Aorta (tissue), 5 donors: ENCODE measurements around the gene ANLN. TPM values are rescaled to one million over a fixed set of nuclear protein-coding genes. Genes with fewer than 3 reads are reported as not detected.

Experiments used
- ATAC-seq: fragments of 200-7000 bp; cut with Tn5 transposase; one replicate; pipeline ENCODE4 v1.9.1; 2022; ENCODE audit warnings: moderate library complexity; ENCODE audit not compliant: low FRiP score
- DNase-seq, 2 donors: peaks; one replicate each; pipeline ENCODE4 v3.0.0-alpha.2; 2020
- H3K27ac ChIP-seq, 2 donors: one replicate each; pipeline ENCODE4 v1.5.1; 2013; ENCODE audit warnings: low read length in 2 of 2, mild to moderate bottlenecking in 2 of 2, moderate library complexity in 2 of 2, control low read depth in 1 of 2, inconsistent platforms in 1 of 2, low read depth in 1 of 2
- H3K27me3 ChIP-seq, 2 donors: one replicate each; pipeline ENCODE4 v1.6.1; 2013; ENCODE audit warnings: control low read depth in 1 of 2, low read length in 1 of 2, mild to moderate bottlenecking in 1 of 2, moderate library complexity in 1 of 2; ENCODE audit not compliant: insufficient read depth in 2 of 2, control insufficient read depth in 1 of 2
- H3K36me3 ChIP-seq, 2 donors: one replicate each; pipeline ENCODE4 v1.6.1; 2013; ENCODE audit warnings: control low read depth in 1 of 2, low read length in 1 of 2, mild to moderate bottlenecking in 1 of 2; ENCODE audit not compliant: insufficient read depth in 2 of 2, control insufficient read depth in 1 of 2
- H3K4me1 ChIP-seq, 2 donors: one replicate each; pipeline ENCODE4 v1.6.1; 2013; ENCODE audit warnings: low read length in 2 of 2, control low read depth in 1 of 2, mild to moderate bottlenecking in 1 of 2, moderate library complexity in 1 of 2; ENCODE audit not compliant: insufficient read depth in 2 of 2, control insufficient read depth in 1 of 2
- H3K4me3 ChIP-seq, 2 donors: one replicate each; pipeline ENCODE4 v1.5.1; 2013; ENCODE audit warnings: low read length in 2 of 2, control low read depth in 1 of 2, mild to moderate bottlenecking in 1 of 2
- H3K9me3 ChIP-seq: one replicate; pipeline ENCODE4 v1.6.1; 2013; ENCODE audit warnings: mild to moderate bottlenecking, low read length; ENCODE audit not compliant: control insufficient read depth
- WGBS, 2 donors: extraction: QIAGEN DNeasy Blood & Tissue Kit; methylation state at CpG; one replicate each; pipeline ENCODE4 v1.1.7; 2013; 5-methylcytosine and 5-hydroxymethylcytosine counted together
- intact Hi-C, 2 donors: fragments of 100-400 bp; cut with DNase I; formaldehyde crosslinking; loops; one replicate each; pipeline versions ENCODE4 v1.14.2 to v1.15.0; 2022
- polyA plus RNA-seq, 2 donors: library from polyadenylated mRNA; stranded (reverse); fragments of 200-250 nt; gene quantifications; one replicate each; pipeline ENCODE4 v1.2.3, GENCODE V29; 2013
- total RNA-seq, 2 donors: library from RNA; stranded (reverse); fragmentation: NEBNext Ultra II Directional; extraction: Animal tissue kit (Norgen Biotek cat#: 25700); gene quantifications; one replicate each; pipeline ENCODE4 v1.2.1, GENCODE V29; 2021
- donor health status: healthy with polysubstance abuse.
- donor health status: Bipolar disorder and iron deficiency.
- donor health status: DM: no; HTN: no; CAD: no.
- donor health status: DM: no; HTN: no; CAD: no.
- donor health status: DM: yes; HTN: yes; CAD: no.

ANLN gene
- total and polyA plus RNA-seq, 4 donors: 1.9 to 3.8 (median 2.8) TPM

DNA sequence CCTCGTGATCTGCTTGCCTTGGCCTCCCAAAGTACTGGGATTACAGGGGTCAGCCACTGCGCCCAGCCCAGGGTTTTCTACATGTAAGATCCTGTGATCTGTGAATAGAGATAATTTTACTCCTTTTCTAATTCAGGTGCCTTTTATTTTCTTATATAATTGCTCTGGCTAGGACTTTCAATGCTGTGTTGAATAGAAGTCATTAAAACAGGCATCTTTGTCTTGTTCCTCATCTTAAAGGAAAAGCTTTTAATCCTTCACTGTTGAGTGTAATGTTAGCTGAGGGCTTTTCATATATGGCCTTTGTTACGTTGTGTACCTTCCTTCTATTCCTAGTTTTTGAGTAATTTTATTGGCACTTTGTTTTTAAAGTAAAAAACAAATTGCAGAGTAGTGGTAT lies 26.6 kb downstream of the ANLN start:
- Histone ChIP-seq H3K27ac (no peak overlapping the region), H3K9me3 (no peaks in the 10 kb centered on the region), H3K36me3 (no peaks in the 10 kb centered on the region), H3K4me3 (no peak overlapping the region), H3K4me1 (no peaks in the 10 kb centered on the region), H3K27me3 (no peaks in the 10 kb centered on the region)
- no peak for DNase-seq
- intact Hi-C loops: no loop called here
- ATAC-seq: no peak
- WGBS, 2 donors: 95 to 96% methylated on average over 3 of the region's 3 CpGs

DNA sequence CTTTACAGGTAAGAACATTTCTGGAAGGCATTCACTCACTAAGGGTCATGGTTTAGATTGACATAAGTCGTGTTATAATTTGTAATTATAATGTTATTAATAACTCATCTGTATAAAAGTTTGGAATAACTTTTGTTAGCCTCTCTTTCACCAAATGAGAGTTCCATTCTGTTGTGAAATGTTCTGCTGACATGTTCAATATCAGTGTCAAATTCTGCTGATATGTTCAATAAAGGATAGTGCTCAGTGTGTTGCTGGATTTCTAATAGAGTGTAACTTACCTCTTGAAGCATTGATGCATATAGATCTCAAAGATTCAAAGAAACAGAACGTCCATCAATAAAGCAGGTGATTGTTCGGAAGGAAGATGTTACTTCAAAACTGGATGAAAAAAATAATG lies 30.6 kb downstream of the ANLN start:
- Histone ChIP-seq H3K27me3 (no peaks in the 10 kb centered on the region), H3K4me3 (no peak overlapping the region), H3K36me3 (no peaks in the 10 kb centered on the region), H3K27ac (no peak overlapping the region), H3K4me1 (no peaks in the 10 kb centered on the region), H3K9me3 (no peaks in the 10 kb centered on the region)
- ATAC-seq (no peak), DNase-seq (no peak)
- intact Hi-C loops: no loop called here
- WGBS, 2 donors: 95% methylated on average over 3 of the region's 3 CpGs

DNA sequence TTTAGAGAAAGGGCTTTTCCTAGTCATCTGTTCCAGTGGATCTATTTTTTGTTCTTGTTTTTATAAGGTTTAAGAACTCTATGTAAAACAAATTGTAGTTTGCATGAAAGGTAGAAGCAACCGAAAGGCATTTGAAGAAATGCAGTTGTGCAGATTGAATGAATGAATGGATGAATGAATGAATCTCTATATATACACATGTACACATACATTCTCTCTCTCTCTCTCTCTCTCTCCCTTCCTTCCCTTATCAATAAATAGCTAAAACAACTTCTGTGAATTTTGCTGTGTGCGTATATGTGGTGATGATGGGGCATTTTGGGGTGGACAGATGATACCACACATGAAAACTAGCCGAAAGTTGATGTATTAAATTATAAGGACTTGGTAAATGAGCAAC lies 32.4 kb downstream of the ANLN start:
- WGBS, 2 donors: 96 to 97% methylated on average over 3 of the region's 3 CpGs
- no peaks in the 10 kb centered on the region for H3K27me3 ChIP-seq
- H3K9me3 ChIP-seq: no peaks in the 10 kb centered on the region
- no peaks in the 10 kb centered on the region for H3K36me3 ChIP-seq
- DNase-seq: no peak
- H3K4me1 ChIP-seq: no peaks in the 10 kb centered on the region
- no peak overlapping the region for H3K27ac ChIP-seq
- H3K4me3 ChIP-seq: no peak overlapping the region
- no peak for ATAC-seq
- intact Hi-C loops: no loop called here

DNA sequence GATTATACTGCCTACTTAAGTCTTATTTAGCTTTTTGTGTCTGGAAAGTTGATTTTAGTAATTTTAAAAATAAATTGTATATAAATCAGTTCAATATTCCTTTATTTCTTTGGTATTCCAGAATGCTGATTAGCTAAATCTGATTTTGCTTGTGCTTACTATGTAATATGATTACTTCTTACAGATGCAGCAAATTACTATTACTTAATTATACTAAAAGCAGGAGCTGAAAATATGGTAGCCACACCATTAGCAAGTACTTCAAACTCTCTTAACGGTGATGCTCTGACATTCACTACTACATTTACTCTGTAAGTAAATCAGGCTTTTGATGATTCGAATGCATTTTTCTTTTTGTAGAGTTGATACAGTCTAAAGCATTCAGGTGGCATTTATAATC lies 34.0 kb downstream of the ANLN start:
- DNase-seq: no peak
- WGBS, 2 donors: 93 to 96% methylated on average over 2 of the region's 2 CpGs
- no peaks in the 10 kb centered on the region for H3K36me3 ChIP-seq

GRCh38 chr7:36430186-36430585 lies 40.5 kb downstream of the ANLN start:
- no peak overlapping the region for H3K27ac ChIP-seq
- DNase-seq: no peak
- no peaks in the 10 kb centered on the region for H3K36me3 ChIP-seq
- 81 to 85% methylated on average over 2 of the region's 2 CpGs for WGBS, 2 donors
- H3K4me1 ChIP-seq: no peaks in the 10 kb centered on the region
- intact Hi-C loops: no loop called here
- no peak overlapping the region for H3K4me3 ChIP-seq
- ATAC-seq: no peak
- H3K9me3 ChIP-seq: peaks cover 1% of the 10 kb centered on the region
- no peaks in the 10 kb centered on the region for H3K27me3 ChIP-seq

More for the DNA sequence above, 34.0 kb downstream of the ANLN start:
- H3K4me1 ChIP-seq: no peaks in the 10 kb centered on the region
- H3K27me3 ChIP-seq: no peaks in the 10 kb centered on the region
- no peak for ATAC-seq
- H3K4me3 ChIP-seq: no peak overlapping the region
- H3K27ac ChIP-seq: no peak overlapping the region
- H3K9me3 ChIP-seq: no peaks in the 10 kb centered on the region
- intact Hi-C loops: no loop called here

- no peak for DNase-seq
- H3K9me3 ChIP-seq: peaks cover 1% of the 10 kb centered on the region
- H3K36me3 ChIP-seq: no peaks in the 10 kb centered on the region
- WGBS, 2 donors: 61 to 64% methylated on average over 2 of the region's 2 CpGs
- H3K27ac ChIP-seq: no peak overlapping the region
- ATAC-seq: no peak
- no peaks in the 10 kb centered on the region for H3K27me3 ChIP-seq
- H3K4me3 ChIP-seq: no peak overlapping the region
- H3K4me1 ChIP-seq: no peaks in the 10 kb centered on the region
- intact Hi-C loops: no loop called here
Observed at GRCh38 chr7:36430881-36431280, 41.2 kb downstream of the ANLN start.

- Histone ChIP-seq H3K36me3 (no peaks in the 10 kb centered on the region), H3K27me3 (no peaks in the 10 kb centered on the region), H3K4me1 (no peaks in the 10 kb centered on the region), H3K4me3 (no peak overlapping the region), H3K27ac (no peak overlapping the region), H3K9me3 (no peaks in the 10 kb centered on the region)
- WGBS, 2 donors: 94 to 95% methylated on average over 4 of the region's 4 CpGs
- DNase-seq: no peak
- ATAC-seq: no peak
- intact Hi-C loops: no loop called here
Observed at GRCh38 chr7:36438211-36438610, 48.5 kb downstream of the ANLN start.

GRCh38 chr7:36439624-36440023 lies 50.0 kb downstream of the ANLN start:
- Histone ChIP-seq H3K4me3 (no peak overlapping the region), H3K9me3 (no peaks in the 10 kb centered on the region), H3K36me3 (no peaks in the 10 kb centered on the region), H3K27me3 (no peaks in the 10 kb centered on the region), H3K27ac (no peak overlapping the region), H3K4me1 (no peaks in the 10 kb centered on the region)
- intact Hi-C loops: loop anchor here in 1 of 2 donors (5.0 kb wide), 1 partner anchor 233 kb away; no protein-coding TSS in a partner anchor
- 70 to 86% methylated on average over 2 of the region's 2 CpGs for WGBS, 2 donors
- DNase-seq: no peak
- no peak for ATAC-seq

- DNase-seq: no peak
- WGBS, 2 donors: 32 to 50% methylated on average over 3 of the region's 3 CpGs
- Histone ChIP-seq H3K9me3 (no peaks in the 10 kb centered on the region), H3K36me3 (no peaks in the 10 kb centered on the region), H3K4me3 (no peak overlapping the region), H3K4me1 (no peaks in the 10 kb centered on the region), H3K27me3 (no peaks in the 10 kb centered on the region), H3K27ac (no peak overlapping the region)
- no peak for ATAC-seq
- intact Hi-C loops: loop anchor here in 1 of 2 donors (5.0 kb wide), 1 partner anchor 231 kb away; no protein-coding TSS in a partner anchor
Observed at GRCh38 chr7:36440880-36441279, 51.2 kb downstream of the ANLN start.
